ENCODE results near the gene TMEM247.

GRCh38 chr2:46482490-46482889 is 3.1 kb downstream of the TMEM247 start:
- TF ChIP-seq CTCF (conservative IDR thresholded peaks at IDR 0.05 in 1 of 2, IDR thresholded peaks at IDR 0.05 in 1 of 2; ENCODE audit: low read depth in 1 of 2, low read length in 2 of 2) (no peak), EZH2 (IDR thresholded peaks at IDR 0.05; ENCODE audit: low read length, missing control alignments) (no peak)
